Measurements from ENCODE around the gene POMGNT1.

The POMGNT1 gene

GRCh38 chr1:46183079-46183847, 15.0 kb downstream of the POMGNT1 start:
- no peak for DNase-seq (ENCODE audit: low read depth in 2 of 2)

- no peak for DNase-seq (ENCODE audit: low read depth in 2 of 2)
Observed at GRCh38 chr1:46181343-46182260, 16.6 kb downstream of the POMGNT1 start.

DNA sequence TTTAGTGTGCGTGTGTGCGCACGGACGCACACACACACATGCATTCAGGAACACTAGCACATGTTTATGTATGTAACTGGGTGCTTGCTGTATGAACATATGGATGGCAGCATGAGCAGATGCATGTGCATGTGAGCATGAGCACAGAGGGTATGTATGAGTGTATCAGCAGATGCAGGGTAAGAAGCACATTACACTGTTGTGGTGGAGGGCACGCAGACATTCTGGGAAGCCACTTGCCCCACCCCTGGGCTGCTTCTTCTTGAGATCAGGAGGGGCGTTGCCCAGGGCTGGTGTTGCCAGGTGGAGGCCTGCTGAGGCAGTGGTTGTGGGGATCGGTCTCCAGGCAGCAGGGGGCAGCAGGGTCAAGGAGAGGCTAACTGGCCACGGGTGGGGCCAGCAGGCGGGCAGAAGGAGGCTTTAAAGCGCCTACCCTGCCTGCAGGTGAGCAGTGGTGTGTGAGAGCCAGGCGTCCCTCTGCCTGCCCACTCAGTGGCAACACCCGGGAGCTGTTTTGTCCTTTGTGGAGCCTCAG, 18.1 kb downstream of the POMGNT1 start:
- DNase-seq (ENCODE audit: low read depth in 2 of 2), result no peak

DNA sequence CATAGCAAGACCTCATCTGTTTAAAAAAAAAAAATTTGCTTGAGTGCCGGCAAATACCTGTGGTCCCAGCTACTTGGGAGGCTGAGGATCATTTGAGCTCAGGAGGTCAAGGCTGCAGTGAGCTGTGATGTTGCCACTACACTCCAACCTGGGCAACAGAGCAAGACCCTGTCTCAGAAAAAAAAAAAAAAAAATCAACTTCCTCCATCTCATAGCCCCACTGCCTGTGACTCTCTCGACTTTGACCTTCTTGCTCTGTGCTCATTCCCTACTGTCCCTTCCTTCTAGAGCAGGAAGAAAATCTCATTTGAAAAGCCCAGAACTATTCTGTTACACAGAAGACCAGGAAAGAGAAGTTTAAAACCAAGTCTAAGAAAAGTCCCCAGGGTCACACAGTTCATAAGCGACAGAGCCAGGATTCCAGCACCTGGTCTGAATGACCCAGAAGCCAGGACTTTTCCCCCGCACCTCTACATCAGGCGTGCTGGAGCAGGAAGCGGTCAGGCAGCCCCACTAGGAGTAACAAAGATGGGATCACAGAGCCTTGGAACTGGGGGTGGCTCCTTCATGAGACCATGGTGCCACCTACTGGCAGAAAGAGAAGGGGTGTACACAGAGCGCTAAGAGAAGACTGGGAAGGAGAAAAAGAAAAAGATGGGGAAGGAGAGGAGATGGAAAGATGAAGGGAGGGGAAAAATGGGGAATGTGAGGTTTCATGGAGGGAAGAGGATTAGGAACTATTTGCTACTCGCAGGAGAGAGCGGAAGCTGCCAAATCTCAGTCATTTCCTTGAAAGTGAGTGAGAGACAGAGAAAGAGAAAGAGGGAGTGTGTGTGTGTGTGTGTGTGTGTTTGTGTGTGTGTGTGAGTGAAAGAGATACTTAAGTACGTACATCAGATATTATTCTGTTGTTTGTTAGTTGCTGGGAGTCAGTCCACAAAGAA, 18.8 kb downstream of the POMGNT1 start:
- peak; percentile 27 to 33 for DNase-seq (ENCODE audit: low read depth in 2 of 2)

DNA sequence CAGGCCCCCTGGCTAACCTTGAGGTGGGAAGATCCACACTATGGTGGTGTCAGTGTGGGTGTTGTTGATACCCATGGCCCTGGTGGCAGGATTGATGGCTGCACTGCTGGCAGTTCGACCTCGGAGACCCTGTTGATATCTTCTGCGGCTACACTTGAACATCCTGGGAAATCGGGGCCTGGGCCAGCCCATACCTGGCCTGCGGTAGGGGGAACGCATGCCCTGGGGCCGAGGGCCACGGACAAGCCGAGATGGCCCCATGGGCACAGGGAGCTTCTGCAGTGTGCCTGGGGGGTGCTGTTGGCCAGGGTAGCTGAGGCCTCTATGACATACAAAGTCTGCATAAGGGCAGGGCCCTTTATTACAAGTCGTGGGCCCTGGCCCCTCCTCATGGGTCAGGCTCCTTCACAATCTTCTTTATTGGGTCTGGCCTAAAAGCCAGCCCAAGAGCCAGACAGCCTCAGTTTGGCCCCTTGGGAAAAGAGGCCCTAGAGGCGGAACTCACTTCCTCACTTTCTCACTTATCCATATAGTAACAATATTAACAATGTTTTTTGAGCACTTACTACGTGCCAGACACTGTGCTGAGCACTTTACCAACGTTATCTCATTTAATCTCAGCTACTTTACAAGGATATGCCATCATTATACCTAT, 21.9 kb downstream of the POMGNT1 start, which contains the start of gene P3R3URF:
TSS of gene P3R3URF (minus strand) at position 278 of the 655 bp plus-strand sequence. CDS start at position 261, 17 bp downstream.
- no peak for DNase-seq (ENCODE audit: low read depth in 2 of 2)

GRCh38 chr1:46175243-46175642, 23.0 kb downstream of the POMGNT1 start:
- DNase-seq (ENCODE audit: low read depth in 2 of 2), result no peak

DNA sequence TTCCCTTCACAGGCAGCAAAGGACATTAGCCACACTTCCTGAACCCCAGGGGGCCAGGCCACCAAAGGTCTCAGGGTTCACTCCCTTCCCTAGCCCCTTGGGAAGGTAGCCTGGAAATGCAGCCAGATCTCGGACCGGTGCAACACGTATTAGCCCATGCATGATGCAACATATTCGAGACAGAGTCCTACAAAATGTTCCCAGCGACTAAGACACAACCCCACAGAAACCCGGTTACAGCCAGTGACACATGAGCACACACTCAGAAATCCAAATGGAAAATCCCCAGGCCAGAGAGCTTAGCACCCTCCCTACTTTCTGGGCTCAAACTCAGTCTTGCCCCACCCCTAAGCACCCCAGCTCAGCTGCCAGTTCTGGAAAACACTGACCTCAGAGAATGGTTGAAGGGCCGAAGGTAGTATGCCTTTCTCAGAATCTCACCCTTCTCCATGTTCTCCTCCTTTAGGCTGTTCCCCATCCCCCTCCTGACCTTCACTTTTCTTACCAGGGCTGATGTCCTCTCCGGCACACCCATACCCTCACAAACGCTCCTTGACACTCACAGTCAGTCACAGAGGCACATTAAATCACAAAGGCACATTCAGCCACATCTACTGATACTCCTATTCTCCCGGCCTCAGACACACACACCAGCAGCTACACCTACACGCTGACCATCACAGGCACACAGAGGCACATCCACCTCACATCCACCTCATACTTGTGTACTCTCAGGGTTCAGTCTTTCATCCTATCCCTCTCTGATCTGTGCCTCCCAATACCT, 23.6 kb downstream of the POMGNT1 start, which contains the start of gene TSPAN1:
TSS of gene TSPAN1 (plus strand) at position 640 of the 784 bp plus-strand sequence. CDS start 6,021 bp downstream, outside the sequence.
- no peak for DNase-seq (ENCODE audit: low read depth in 2 of 2)

GRCh38 chr1:46173361-46173856, 24.8 kb downstream of the POMGNT1 start:
- no peak for DNase-seq (ENCODE audit: low read depth in 2 of 2)

DNA sequence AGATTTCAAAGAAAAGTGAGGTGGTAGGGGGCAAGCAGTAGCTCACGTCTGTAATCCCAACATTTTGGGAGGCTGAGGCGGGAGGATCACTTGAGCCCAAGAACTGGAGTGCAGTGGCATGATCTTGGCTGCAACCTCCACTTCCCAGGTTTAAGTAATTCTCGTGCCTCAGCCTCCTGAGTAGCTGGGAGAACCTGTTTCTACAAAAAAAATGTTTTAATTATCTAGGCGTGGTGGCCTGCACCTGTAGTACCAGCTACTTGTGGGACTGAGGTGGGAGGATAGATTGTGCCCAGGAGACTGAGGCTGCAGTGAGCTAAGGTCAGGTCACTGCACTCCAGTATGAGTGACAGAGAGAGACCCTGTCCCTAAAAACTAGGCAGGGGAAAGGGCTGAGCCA, 25.9 kb downstream of the POMGNT1 start:
- no peak for DNase-seq (ENCODE audit: low read depth in 2 of 2)

DNA sequence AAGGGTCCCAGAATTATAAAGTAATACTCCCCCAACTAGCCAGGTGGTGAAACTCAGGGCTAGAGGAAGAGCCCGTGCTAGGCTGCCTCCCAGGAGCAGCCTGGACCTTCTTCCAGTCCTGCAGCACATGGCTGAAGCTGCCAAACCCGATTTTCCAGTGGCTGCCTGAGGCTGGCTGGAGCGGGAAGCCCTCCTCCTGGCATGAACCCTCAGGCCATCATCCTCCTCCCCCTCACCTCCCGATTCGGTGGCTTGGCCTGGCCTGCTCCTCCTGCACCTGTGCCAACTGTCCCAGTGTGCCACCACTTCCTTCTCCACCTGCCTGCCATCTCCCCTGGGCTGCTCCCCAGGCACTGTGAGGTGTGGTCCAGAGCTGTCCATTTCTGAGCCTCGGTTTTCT, 26.4 kb downstream of the POMGNT1 start:
- no peak for DNase-seq (ENCODE audit: low read depth in 2 of 2)

DNA sequence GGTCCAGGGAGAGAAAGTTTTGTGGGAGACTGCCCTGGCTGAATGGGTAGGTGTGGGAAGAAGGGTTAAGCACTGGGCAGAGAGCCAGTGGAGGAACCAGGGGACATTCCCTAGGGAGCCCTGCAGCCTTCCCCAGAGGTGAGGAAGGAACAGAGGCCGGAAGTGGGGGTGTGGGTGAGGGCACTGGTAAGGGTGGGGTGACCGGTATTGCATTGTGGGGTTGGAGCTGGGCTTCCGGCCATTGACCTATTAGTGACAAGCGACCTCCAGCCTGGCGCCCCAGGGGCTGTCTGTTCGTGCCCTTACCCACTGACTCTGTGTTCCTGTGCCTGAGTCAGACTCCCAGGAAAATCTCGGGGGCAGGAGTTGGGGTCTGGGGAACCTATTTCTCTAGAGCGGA, 26.9 kb downstream of the POMGNT1 start:
- no peak for DNase-seq (ENCODE audit: low read depth in 2 of 2)

- no peak for DNase-seq (ENCODE audit: low read depth in 2 of 2)
Observed at GRCh38 chr1:46169811-46170454, 28.3 kb downstream of the POMGNT1 start.

GRCh38 chr1:46168477-46168876, 29.8 kb downstream of the POMGNT1 start:
- DNase-seq (ENCODE audit: low read depth in 2 of 2), result no peak

DNA sequence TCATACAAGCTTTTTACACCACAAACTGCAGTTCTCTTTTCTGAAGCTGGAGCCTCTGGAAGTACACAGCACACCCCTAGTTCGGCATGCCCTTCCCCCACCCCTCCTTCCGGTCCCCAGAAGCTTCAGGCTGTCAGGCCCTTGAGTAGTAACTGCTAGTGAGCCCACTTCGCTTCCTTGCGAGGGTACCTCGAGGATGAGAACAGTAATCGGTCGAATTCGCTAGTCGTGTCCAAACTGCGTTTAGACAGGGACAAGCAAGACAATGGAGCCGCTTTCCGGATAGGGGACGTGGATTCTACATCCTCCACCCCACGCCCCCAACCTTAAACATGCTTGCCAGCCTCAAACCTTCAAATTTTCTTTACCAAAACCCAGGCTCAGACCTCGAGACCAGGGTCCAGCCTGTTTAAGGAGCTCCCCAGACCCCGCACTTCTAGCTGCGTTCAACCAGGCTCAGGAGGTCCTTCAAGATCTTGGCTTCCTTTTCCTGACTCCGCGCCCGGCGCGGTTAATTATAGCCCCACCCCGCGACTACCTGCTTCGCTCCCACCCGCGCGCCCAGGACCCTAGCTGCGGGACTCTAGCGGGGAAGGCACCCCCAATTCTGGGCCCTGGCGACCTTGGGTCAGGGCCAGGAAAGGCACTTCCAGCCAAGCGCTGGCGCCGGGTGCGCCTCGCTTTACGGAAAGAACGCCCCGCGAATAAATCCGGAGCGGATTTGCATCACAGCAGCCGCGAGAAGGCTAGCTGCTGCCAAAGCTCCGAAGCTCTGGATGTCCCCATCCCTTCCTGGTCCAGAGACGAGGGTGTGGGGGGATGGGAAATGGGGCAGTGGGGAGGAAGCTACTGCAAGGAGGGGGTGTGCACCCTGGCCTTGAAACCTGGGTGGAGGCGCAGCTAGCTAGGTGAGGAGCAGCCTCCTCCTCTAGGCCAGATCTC, 31.4 kb downstream of the POMGNT1 start:
- DNase-seq (ENCODE audit: low read depth in 2 of 2), result no peak

- DNase-seq (ENCODE audit: low read depth in 2 of 2), result no peak
Observed at GRCh38 chr1:46160212-46160611, 38.0 kb downstream of the POMGNT1 start.

DNA sequence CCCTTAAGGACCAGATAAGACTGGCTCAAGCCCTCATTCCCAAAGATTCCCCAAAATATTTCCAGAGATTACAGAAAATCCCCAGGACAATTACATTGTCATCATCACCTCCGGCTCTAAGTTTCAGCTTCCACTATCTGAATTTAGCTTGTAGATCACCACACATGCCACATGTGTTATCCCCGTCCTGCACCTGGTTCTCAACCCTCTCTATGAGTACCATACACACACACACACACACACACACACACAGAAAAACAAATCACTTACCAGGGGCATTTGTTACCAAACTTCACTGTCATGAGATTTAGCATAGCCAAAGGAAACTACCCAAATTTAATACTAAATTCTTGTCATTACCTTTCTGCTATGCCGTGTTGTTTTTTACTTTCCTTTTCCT, 38.7 kb downstream of the POMGNT1 start:
- DNase-seq (ENCODE audit: low read depth in 2 of 2), result no peak

DNA sequence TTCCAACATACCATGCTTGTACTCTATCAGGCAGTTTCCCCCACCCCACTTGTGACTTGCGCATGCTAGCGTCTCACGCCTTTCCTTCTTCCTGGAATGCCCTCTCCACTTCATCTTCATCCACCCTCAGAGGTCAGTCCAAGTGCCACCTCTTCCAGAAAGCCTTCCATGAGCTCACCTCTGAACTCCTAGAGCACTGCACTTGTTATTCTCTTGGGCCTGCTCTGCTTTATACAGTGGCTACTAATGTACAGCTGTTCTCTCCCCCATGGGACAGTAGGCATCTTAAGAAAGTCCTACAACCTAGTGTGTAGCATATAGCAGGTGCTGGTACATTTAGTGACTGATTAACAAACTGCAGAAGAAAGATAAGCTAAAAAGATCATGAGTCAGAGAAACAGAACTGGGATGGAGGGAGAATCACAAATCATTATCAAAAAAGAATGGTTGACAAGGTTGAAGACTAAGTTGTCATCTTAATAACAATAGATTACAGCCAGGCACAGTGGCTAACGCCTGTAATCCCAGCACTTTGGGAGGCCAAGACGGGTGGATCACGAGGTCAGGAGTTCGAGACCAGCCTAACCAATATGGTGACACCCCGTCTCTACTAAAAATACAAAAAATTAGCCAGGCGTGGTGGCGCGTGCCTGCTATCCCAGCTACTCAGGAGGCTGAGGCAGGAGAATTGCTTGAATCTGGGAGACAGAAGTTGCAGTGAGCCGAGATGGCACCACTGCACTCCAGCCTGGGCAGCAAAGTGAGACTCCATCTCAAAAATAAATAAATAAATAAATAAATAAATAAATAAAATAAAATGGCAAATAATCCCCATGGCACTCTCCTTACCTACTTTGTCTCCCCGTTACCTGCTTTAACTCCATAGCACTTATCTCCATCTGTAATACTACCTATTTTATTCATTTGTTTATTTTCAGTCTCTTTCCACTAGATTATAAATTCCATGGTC, 39.6 kb downstream of the POMGNT1 start:
- DNase-seq (ENCODE audit: low read depth in 2 of 2), result no peak
